Stimulated activated CD4-positive, alpha-beta T cell treated with anti-CD3 and anti-CD28 coated beads, TNF-alpha, amount 100 ng/mL, for 4 hours (primary cell): ENCODE data around the gene YBX1.

Experiments
- DNase-seq, 3 experiments: peaks; one replicate each; pipeline ENCODE4 v3.0.0-alpha.2; 2020; ENCODE audit warnings: low read depth in 3 of 3

The YBX1 gene

DNA sequence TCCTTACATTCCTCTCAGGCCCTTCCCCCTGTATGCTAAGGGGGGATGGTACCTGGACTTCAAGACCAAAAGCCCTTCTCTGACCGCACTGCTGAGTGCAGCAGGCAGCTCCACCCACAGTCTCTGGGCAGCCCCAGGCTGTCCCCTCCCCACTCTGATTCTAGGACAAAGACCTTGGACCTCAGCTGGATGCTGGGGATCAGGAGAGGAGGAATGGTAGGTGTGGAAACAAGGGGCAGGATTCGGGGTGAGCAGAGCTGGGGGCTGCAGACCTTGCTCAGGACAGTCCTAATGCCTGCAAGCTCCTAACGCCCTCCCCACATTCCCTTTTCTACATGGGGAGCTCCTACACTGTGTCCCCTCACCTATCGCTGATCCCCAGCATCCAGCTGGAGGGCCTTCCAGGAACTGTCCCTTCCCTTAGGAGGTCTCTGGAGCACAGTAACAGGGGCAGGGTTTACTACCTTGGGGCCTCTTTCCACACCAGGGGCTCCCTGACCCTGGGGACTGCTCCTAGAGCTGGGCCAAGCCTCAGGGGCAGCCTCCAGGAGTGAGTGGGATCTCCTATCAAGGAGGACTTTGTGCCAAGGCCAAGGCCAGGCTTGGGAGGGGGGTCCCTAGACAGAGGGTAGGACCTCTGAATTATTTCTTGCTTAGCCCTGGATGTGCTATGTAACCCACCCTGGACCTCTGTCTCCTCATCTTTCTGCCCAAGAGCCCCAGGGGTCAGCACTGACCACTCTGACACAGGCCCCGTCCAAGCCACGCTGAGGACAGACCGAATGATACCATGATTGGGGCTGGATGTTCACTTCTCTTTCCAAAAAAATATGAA, 52.2 kb downstream of the YBX1 start:
- DNase-seq: no peak

DNA sequence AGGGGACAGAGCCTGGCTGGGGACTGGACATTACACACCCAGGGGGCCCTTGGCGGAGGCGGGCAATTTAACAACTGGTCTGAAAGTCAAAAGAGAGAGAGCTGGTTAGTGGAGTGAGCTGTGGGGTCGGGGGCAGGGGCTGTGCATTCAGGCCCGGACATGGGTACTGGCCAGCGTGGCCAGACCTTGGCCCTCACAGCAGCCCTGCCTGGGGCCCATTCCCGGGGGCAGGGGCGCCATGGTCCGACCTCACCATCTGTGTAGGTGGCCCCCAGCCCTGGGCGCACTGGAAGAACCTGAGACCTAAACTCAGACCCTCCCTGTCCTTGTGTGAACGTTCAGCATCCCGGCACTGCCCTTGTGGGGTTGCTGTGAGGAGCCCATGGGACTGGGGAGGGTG, 52.8 kb downstream of the YBX1 start:
- no peak for DNase-seq

DNA sequence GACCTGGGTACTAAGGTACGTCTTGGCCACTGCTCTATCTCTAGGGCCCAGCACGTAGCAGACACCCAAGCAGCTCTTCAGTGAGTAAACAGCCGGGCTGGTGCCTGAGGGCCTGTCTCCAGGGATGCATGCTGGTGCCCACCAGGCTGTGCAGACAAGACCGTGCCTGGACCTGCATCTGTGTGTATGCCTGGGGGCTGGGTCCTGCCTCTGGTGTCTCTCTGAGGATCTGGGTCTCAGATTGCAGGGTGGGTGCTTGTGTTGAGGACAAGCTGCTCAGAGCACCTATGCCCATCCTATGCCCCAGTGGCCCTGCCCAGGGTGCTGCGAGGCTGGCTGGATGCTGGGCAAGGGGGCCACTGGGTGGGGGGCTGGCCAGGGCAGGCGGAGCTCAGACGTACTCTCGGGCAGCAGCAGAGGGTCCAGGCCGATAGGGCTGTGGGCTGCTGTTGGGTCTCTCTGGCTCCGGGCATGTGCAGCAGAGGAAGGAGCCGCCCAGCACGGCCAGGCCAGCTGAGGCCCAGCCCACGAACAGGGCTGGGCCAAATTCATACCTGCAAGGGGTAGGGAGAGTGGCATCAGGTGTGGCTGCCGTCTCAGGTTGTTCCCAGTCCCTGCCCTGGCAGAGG, 53.4 kb downstream of the YBX1 start:
- no peak for DNase-seq

DNA sequence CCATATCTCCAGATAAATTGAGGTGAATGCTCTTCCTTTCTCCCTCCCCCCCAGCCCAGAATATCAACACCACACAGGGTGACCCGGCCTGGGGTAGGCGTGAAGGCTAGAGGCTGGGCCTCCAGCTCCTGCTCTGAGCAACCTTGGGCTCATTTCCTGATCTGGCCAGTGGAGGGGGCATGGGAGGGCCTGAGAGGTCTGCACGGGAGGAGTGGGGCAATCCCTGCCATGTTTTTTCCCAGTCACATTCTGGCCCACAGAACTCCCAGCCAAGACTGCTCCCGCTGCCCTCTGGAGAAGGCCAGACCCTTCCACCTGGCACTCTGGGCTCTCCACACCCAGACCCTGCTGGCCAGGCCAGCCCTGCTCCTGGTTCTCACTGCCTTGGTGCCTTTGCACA, 53.9 kb downstream of the YBX1 start:
- no peak for DNase-seq

DNA sequence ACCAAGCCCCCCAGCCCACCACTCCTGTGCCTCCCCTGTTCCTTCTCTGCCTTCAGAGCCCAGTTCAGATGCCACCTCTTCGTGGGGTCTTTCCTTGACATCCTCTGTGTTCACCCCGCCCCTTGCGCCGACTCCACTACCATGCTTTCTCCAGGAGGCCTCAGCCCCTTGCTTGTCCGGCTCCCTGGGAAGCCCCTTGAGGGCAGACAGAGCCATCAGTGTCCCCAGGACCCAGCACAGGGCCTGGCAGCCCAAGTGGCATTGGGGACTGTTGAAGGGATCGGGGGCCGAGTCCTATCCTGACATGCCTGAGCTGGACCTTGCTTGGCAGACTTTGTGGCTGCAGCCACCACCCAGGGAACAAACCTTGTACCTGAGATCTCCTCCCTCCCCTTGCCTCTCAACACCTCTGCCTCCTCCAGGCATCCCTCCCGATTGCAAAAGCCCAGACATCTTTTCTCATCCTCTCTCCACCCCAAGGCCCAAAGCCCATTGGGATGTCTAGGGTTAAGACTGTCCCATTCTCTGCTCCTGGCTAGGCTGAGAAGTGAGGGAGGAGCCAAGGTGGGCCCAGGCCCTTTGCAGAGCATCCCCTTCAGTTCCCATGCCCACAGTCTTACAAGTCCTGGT, 54.5 kb downstream of the YBX1 start:
- DNase-seq: no peak

DNA sequence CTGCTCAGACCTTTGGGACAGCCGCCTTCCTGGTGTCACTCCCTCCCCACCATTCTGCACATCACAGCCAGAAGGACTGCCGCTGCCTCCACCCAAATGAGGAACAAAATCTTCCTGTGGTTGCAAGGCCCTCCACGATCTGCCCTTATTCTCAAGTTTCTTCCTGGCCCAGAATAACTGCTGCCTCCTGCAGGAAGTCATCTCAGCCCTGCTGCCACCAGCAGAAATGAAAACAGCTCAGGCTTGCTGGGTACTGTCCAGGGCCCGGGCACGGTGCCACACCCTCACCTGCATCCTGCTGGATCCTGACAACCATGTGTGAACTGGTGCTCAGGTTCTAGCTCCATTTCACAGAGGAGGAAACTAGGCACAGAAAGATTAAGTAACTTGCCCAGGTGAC, 55.0 kb downstream of the YBX1 start:
- no peak for DNase-seq

DNA sequence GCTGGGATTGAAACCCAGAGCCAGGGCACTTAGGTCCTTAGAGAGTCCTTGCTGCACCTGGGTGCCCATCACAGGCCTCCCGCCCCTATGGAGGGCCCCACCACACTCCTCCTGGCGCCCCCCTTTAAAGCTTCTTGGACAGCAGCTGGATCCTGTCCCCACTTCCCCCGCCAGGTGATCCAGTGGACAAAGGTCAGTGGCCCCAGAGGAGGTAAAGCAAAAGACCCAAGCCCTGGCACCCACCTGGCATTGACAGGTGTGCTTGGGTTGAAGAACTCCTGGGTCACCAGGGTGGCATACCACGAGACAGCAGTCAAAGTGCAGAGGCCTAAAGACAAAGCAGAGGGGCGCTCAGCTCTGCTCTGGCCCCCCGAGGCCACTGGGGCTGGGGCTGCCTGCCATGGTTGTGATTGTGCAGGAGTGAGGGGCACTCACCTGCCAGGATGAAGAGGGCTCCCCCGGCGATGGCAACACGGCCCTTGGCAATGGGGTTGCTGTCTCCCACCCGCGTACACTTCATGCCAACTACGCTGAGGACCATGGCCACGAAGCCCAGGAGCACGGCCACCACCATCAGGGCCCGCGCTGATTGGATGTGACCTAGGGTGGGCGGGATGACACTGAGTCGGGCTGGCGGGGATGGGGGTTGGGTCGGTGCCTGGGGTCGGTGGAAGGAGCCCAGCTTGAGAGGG, 55.9 kb downstream of the YBX1 start:
- DNase-seq: no peak

DNA sequence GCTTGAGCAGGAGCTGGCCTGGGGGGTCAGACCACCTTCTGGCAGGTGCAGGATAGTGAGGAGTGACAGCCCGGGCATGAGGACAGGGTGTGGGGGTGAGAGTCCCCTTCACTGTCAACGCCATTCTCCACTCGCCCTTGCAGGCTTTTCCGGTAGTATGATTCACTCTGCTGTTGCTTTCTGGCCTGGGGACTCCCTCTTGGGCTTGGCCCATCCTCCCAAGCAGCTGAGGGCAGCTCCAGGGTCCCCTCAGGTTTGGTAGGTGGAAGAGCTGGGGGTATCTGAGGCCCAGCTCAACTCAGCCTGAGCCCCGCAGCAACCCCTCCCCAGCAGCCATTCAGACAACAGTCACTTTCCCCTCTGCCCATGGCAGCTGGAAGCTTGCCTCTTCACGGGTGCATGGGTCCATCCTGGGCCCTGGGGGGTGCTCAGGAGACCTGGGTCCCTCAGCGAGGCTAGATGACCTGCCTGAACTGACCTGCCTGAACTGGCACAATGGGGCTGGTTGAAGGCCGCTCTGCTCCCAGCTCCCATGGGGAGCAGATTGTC, 56.5 kb downstream of the YBX1 start:
- DNase-seq: no peak

DNA sequence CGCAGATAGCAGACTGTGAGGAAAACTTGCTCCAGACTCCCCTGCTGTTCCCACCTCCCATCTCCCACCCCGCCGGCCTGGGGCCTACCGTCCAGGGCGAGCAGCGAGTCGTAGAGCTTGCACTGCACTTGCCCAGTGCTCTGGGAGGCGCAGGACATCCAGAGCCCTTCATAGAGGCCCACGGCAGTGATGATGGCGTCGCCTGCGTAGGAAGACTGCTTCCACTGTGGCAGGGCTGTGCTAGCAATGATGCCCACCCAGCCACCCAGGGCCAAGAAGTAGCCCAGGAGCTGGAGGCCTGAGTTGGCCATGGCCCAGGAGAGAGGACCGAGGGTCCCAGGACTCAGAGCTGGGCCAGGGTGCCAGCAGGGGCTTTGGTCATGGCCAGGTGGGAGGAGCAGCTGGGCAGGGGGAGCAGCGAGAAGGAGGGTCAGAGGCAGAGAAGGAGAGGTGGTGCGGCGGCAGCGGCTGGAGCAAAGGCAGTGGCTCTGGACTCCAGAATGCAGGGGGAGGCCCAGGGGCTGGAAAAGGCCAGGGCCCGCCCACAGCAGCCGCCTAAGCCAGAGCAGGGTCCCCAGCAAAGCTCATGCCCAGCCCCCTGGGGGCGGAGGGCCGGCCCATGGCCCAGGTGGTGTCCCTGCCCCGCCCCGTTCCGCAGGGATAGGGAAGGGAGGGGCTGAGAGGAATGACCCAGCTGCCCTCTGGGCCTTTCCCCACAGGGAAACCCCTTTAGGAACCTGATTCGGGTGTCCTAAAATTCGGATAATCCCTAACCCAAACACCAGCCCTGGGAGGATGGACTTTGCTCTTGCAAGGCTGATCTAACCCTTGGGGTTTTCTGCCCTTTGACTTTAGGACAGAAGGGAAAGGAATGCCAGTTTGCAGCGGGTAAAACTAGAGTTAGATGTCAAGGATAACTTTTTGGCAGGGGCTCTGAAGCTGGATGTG, 57.8 kb downstream of the YBX1 start, which contains the start of gene CLDN19:
Gene CLDN19, minus strand, starts transcription at position 484 of the 948 bp plus-strand sequence. Its CDS starts 173 bp downstream, at position 311.
- no peak for DNase-seq

DNA sequence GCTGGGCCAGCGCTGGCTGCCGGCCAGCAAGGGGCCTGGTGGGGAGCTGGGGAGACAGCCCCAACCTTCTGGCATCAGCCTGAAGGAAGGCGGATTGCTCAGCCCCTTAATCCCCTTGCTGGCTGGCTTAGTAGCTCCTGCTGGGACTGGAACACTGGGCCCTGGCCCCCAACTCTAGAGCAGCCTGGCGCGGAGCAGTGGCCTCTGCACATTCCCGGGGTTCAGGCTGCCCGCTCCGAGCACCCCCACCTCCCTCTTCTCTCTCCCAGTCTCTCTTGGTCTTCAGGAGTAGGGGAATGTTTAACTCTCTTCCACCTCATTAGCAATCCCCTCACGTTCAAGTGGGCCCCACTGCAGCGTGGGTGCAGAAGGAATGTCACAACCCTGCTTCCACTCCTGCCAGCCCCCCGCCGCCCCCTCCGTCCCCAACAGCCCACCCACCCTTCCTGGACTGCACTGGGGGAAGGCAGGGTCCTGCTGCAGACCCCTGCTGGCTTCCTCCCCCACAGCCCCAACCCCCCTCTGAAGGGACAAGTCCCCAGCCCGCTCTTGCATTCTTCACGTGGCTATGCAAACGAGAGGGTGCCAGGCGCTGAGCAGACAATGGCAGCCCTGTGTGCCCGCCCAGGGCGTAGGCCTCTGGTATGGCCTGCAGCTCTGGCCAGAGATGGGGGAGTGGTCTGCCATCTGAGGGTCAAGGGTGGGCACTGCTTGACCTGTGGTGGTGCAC, 58.8 kb downstream of the YBX1 start:
- no peak for DNase-seq

DNA sequence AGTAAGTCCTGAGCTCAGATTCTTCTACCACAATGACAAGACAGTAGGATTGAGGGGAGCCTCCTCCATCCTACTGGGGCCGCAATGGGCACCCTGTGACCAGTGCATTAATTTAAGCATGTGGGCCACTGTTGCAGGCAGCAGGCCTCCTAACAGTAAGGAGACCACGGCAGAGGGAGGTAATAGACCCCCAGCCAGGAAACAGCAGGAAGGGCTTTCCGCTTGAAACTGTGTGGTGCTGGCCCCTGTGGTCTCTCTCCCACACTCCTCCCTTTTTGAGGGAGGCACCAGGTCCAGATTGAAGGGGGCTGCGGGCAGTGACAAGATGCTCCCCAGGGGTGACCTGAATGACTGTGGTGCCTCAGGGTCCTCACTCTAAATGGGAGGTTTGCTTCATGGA, 59.5 kb downstream of the YBX1 start:
- no peak for DNase-seq

DNA sequence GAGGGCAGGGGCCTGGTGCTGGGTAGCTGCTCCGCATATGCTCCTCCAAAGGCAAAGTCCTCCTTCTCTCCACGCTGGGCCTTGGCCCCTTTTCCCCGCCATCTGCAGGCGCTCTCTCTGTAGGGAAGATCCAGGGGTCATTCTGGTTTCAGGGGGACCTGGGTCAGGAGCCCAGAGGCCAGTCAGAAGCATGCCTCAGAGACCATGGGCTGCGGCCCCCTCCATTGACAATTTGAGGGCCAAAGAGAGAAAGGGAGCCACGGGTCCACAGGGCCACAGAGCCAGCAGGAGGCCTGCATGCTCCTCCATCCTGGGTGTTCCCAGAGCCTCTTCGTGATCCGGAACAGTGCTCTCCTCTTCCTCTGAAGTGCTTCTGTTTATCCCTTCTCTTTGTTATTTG, 59.9 kb downstream of the YBX1 start:
- DNase-seq: no peak

DNA sequence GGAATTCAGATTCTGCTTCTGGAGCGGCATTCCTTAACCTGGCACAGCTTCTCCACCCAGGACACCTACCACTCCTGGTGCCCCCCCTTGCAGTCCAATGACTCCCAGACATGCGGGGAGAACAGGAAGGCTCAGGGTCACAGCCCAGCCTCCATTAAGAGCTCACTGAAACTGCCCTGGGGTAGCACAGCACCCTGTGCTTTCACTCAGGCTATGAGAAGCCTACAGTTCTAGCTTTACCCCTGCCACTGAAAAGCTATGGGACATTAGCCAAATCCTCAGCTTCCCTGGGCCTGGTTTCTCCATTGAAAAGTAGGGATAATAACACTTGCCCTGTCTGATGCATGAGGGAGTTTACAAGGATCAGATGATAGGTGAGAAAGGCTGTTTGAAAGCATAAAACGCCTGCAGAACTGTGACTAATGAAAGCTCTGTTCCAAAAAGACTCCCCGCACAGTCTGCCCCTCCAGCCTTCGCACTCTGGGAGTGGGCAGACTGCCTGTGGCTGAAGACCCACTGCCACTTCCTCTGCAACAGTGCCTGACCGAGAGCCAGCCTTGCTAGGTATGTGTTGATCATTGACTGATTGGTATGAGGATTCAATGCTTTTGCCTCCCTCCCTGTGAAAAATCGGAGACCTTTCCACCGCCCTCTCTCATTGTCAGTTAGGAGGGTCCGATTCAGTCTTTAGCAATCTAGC, 60.5 kb downstream of the YBX1 start:
- no peak for DNase-seq

DNA sequence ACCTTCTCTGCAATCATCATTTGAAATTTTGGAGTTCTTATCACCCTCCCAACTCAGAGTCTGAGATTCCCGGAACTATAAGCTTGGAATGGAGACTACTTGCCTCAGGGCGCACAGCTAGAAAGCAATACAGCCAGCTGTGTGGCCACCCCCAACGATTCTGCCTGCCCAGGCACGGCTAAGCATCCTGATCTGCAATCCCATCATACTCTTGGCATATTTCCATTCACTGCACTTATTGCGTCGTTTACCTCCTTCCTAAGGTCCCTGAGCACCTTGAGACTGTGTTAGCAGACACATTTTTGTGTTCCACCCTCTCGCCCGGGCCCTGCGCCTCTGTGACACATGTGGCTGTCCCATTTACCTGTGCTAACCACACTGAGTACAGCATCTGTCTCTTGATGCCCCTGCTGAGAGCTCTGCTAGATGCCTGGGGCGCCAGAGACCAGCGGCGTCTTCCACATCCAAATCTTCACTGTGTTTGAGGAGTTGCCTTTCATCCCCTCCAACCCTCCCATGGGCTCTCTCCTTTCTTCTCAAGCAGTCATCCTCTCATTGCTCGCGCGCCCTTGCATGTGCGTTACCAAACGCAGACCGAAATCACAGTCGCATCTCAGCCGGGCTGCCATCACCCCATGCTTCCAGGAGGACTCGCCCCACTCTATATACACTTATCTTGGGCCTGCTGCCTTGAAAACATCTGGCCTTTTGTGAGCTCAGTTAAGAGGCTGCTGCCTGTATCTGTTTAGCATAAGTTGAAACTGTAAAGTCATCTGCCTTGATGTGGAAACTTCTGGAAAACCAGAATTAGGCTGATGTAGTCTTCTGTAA, 61.3 kb downstream of the YBX1 start:
- no peak for DNase-seq

DNA sequence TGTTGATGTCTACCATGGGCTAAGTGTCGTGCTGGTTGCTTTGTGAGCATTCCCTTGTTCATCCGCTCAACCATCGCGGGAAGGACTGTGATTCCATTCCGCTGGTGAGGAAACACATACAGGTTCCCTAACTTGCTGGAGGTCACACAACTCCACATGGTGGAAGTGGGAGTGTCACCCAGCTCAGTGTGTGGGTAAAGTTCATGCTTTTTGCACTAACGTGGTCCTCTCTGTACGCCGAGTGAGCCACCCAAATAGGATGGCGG, 61.9 kb downstream of the YBX1 start:
- DNase-seq: no peak

DNA sequence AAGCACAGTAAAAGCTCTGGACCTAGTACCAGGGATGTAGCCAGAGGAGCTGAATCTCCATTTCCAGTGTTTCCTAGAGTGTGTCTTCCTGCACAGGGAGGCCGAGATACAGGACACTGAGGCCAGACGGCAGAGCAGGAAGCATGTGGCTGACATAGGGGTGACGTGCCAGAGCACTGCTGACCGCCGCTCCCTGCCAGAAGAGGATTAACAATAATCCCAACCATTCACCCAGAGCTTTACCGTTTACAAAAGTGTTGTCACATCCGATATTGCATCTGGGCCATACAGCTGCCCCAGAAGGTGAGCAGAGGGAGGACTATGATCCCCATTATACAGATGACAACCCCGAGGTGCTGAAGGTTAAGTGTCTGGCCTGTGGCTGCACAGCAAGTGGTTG, 63.6 kb downstream of the YBX1 start:
- no peak for DNase-seq

DNA sequence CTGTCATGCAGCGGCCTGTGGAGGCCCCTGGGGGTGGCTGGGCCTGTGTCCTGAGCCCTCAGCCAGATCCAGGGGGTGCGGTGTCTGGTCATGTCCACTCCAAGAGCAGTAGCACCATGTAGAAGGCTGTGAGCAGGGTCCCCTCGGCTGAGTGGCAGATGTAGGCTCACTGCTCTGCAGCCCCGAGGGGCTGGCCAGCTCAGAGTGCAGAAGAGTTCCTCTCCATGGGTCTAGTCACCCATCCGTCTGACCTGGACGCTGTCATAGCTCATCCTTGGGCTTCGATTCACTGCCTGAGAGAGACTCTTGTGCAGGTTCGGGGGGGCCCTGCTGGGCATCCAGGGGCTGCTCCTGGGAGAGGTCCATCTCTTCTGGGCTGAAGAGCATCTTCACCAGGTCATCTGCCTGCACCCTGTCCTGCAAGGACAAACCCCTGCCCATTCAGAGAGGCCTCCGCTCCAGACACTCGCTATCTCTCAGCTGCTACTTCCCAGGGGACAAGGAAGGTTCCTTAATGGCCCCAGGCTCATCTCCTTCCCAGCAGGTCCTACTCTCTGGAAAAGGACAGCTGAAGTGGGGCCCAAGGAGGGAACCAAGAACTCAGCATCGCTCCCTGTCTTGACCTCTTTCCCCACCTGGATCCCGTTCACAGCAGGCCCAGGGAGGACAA, 64.4 kb downstream of the YBX1 start:
- no peak for DNase-seq

DNA sequence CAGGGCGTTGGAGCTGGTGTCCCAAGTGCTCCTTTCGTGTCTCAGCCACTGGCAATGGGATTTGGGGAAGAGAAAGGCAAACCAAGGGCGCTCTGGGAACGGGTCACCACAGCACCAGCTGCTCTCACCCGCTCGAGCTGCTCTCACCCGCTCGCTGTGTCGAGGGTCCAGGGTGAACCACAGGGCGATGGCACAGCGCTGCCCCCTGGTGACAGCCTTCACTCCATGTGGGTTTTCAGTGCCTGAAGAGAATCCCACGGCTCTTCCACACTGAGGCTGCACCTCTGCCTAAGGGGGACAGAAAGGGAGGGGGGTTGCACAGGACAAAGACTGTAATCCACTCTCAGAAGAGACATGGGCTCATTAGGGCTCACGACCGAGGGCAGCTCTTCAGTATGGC, 64.9 kb downstream of the YBX1 start:
- DNase-seq: peak; percentile 12 to 28 (median 17)
